22Rv1 (cell line): ENCODE results near the gene FAU.

Experiments
- ZFX ChIP-seq: fragments of 450-650 bp; IDR thresholded peaks from 2 replicates; pipeline ENCODE4 v1.6.1; 2017; ENCODE audit warnings: antibody characterized with exemption, borderline replicate concordance
- TF ChIP-seq, protein P1 (sequence below): fragments of 450-650 bp; IDR thresholded peaks from 2 replicates; pipeline ENCODE4 v1.5.1; 2017; ENCODE audit warnings: mild to moderate bottlenecking

GRCh38 chr11:65109231-65110198 lies 12.4 kb downstream of the FAU start:
- TF ChIP-seq, protein P1, sequence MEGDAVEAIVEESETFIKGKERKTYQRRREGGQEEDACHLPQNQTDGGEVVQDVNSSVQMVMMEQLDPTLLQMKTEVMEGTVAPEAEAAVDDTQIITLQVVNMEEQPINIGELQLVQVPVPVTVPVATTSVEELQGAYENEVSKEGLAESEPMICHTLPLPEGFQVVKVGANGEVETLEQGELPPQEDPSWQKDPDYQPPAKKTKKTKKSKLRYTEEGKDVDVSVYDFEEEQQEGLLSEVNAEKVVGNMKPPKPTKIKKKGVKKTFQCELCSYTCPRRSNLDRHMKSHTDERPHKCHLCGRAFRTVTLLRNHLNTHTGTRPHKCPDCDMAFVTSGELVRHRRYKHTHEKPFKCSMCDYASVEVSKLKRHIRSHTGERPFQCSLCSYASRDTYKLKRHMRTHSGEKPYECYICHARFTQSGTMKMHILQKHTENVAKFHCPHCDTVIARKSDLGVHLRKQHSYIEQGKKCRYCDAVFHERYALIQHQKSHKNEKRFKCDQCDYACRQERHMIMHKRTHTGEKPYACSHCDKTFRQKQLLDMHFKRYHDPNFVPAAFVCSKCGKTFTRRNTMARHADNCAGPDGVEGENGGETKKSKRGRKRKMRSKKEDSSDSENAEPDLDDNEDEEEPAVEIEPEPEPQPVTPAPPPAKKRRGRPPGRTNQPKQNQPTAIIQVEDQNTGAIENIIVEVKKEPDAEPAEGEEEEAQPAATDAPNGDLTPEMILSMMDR = no peak
- TF ChIP-seq ZFX = no peak
